ENCODE results near the gene WDR83. TPM values are rescaled to one million over a fixed set of nuclear protein-coding genes. Genes with fewer than 3 reads are reported as not detected.
"Not testable (repeated sequence)": the region's sequence is repeated elsewhere in the genome, so short reads cannot be mapped to it uniquely, and the experiment has no call there.

The WDR83 gene
- total and polyA plus RNA-seq, 4 donors: 7.1 to 20.9 (median 10.6) TPM

- DNase-seq (no peak), ATAC-seq (ENCODE audit: low FRiP score) (no peak)
- H3K4me1 ChIP-seq (ENCODE audit: control insufficient read depth in 1 of 2, insufficient read depth in 2 of 2, low read length in 2 of 2): no peaks in the 10 kb centered on the region
- WGBS, 2 donors: 39 to 40% methylated on average over 26 of the region's 26 CpGs
- intact Hi-C loops (cut with DNase I): loop anchor here (10.0 kb wide), 1 partner anchor 174 kb away; no protein-coding TSS in a partner anchor
- peak overlapping the region in 1 of 2 donors; percentile 87 for H3K27ac ChIP-seq (ENCODE audit: low read depth in 1 of 2, low read length in 2 of 2)
- peak overlapping the region; percentile 32 to 39 for H3K4me3 ChIP-seq (ENCODE audit: low read length in 2 of 2)
- H3K27me3 ChIP-seq (ENCODE audit: control insufficient read depth in 1 of 2, insufficient read depth in 2 of 2, low read length in 1 of 2): no peaks in the 10 kb centered on the region
- H3K9me3 ChIP-seq (ENCODE audit: control insufficient read depth, low read length): no peaks in the 10 kb centered on the region
- H3K36me3 ChIP-seq (ENCODE audit: control insufficient read depth in 1 of 2, insufficient read depth in 2 of 2, low read length in 1 of 2): no peaks in the 10 kb centered on the region
These were observed 3.7 kb downstream of the WDR83 start for GRCh38 chr19:12670159-12670928.

GRCh38 chr19:12672744-12673143 is 6.1 kb downstream of the WDR83 start:
- ATAC-seq (ENCODE audit: low FRiP score) (no peak), DNase-seq (no peak)
- Histone ChIP-seq H3K9me3 (ENCODE audit: control insufficient read depth, low read length) (no peaks in the 10 kb centered on the region), H3K4me1 (ENCODE audit: control insufficient read depth in 1 of 2, insufficient read depth in 2 of 2, low read length in 2 of 2) (no peaks in the 10 kb centered on the region), H3K27ac (ENCODE audit: low read depth in 1 of 2, low read length in 2 of 2) (no peak overlapping the region), H3K36me3 (ENCODE audit: control insufficient read depth in 1 of 2, insufficient read depth in 2 of 2, low read length in 1 of 2) (no peaks in the 10 kb centered on the region), H3K27me3 (ENCODE audit: control insufficient read depth in 1 of 2, insufficient read depth in 2 of 2, low read length in 1 of 2) (no peaks in the 10 kb centered on the region), H3K4me3 (ENCODE audit: low read length in 2 of 2) (no peak overlapping the region)
- intact Hi-C loops (cut with DNase I): loop anchor here (10.0 kb wide), 1 partner anchor 172 kb away; no protein-coding TSS in a partner anchor
- WGBS, 2 donors: 86% methylated on average over 10 of the region's 10 CpGs

GRCh38 chr19:12675399-12675798 is 8.8 kb downstream of the WDR83 start:
- no peaks in the 10 kb centered on the region for H3K36me3 ChIP-seq (ENCODE audit: control insufficient read depth in 1 of 2, insufficient read depth in 2 of 2, low read length in 1 of 2)
- no peaks in the 10 kb centered on the region for H3K9me3 ChIP-seq (ENCODE audit: control insufficient read depth, low read length)
- 87 to 91% methylated on average over 10 of the region's 10 CpGs for whole genome bisulfite sequencing, 2 donors

GRCh38 chr19:12675940-12676339 is 9.3 kb downstream of the WDR83 start:
- Histone ChIP-seq H3K36me3 (ENCODE audit: control insufficient read depth in 1 of 2, insufficient read depth in 2 of 2, low read length in 1 of 2) (no peaks in the 10 kb centered on the region), H3K4me3 (ENCODE audit: low read length in 2 of 2) (no peak overlapping the region), H3K9me3 (ENCODE audit: control insufficient read depth, low read length) (no peaks in the 10 kb centered on the region), H3K27ac (ENCODE audit: low read depth in 1 of 2, low read length in 2 of 2) (no peak overlapping the region), H3K27me3 (ENCODE audit: control insufficient read depth in 1 of 2, insufficient read depth in 2 of 2, low read length in 1 of 2) (no peaks in the 10 kb centered on the region), H3K4me1 (ENCODE audit: control insufficient read depth in 1 of 2, insufficient read depth in 2 of 2, low read length in 2 of 2) (no peaks in the 10 kb centered on the region)
- DNase-seq (no peak), ATAC-seq (ENCODE audit: low FRiP score) (no peak)
- 85 to 90% methylated on average over 15 of the region's 15 CpGs for WGBS, 2 donors
- intact Hi-C loops (cut with DNase I): loop anchor here (5.0 to 10.0 kb wide), 2 partner anchors 114 to 169 kb away; no protein-coding TSS in a partner anchor

More at GRCh38 chr19:12675399-12675798, 8.8 kb downstream of the WDR83 start:
- intact Hi-C loops (cut with DNase I): loop anchor here (5.0 to 10.0 kb wide), 2 partner anchors 113 to 169 kb away; no protein-coding TSS in a partner anchor
- Histone ChIP-seq H3K4me1 (ENCODE audit: control insufficient read depth in 1 of 2, insufficient read depth in 2 of 2, low read length in 2 of 2) (no peaks in the 10 kb centered on the region), H3K4me3 (ENCODE audit: low read length in 2 of 2) (no peak overlapping the region), H3K27ac (ENCODE audit: low read depth in 1 of 2, low read length in 2 of 2) (no peak overlapping the region), H3K27me3 (ENCODE audit: control insufficient read depth in 1 of 2, insufficient read depth in 2 of 2, low read length in 1 of 2) (no peaks in the 10 kb centered on the region)
- DNase-seq: no peak
- ATAC-seq (ENCODE audit: low FRiP score): no peak

- intact Hi-C loops (cut with DNase I): loop anchor here (5.0 to 10.0 kb wide), 2 partner anchors 114 to 168 kb away; no protein-coding TSS in a partner anchor
- H3K4me3 ChIP-seq (ENCODE audit: low read length in 2 of 2): no peak overlapping the region
- DNase-seq (peak; percentile 89 to 94), ATAC-seq (ENCODE audit: low FRiP score) (peak; percentile 81)
- H3K27me3 ChIP-seq (ENCODE audit: control insufficient read depth in 1 of 2, insufficient read depth in 2 of 2, low read length in 1 of 2): no peaks in the 10 kb centered on the region
- no peaks in the 10 kb centered on the region for H3K36me3 ChIP-seq (ENCODE audit: control insufficient read depth in 1 of 2, insufficient read depth in 2 of 2, low read length in 1 of 2)
- no peak overlapping the region for H3K27ac ChIP-seq (ENCODE audit: low read depth in 1 of 2, low read length in 2 of 2)
- WGBS, 2 donors: 15 to 19% methylated on average over 4 of the region's 4 CpGs
- no peaks in the 10 kb centered on the region for H3K9me3 ChIP-seq (ENCODE audit: control insufficient read depth, low read length)
- no peaks in the 10 kb centered on the region for H3K4me1 ChIP-seq (ENCODE audit: control insufficient read depth in 1 of 2, insufficient read depth in 2 of 2, low read length in 2 of 2)
These were observed 9.8 kb downstream of the WDR83 start for GRCh38 chr19:12676384-12676792.

GRCh38 chr19:12676928-12677327 is 10.3 kb downstream of the WDR83 start:
- Histone ChIP-seq H3K9me3 (ENCODE audit: control insufficient read depth, low read length) (no peaks in the 10 kb centered on the region), H3K36me3 (ENCODE audit: control insufficient read depth in 1 of 2, insufficient read depth in 2 of 2, low read length in 1 of 2) (no peaks in the 10 kb centered on the region), H3K27me3 (ENCODE audit: control insufficient read depth in 1 of 2, insufficient read depth in 2 of 2, low read length in 1 of 2) (no peaks in the 10 kb centered on the region), H3K4me3 (ENCODE audit: low read length in 2 of 2) (no peak overlapping the region), H3K4me1 (ENCODE audit: control insufficient read depth in 1 of 2, insufficient read depth in 2 of 2, low read length in 2 of 2) (no peaks in the 10 kb centered on the region), H3K27ac (ENCODE audit: low read depth in 1 of 2, low read length in 2 of 2) (no peak overlapping the region)
- no peak for ATAC-seq (ENCODE audit: low FRiP score)
- intact Hi-C loops (cut with DNase I): loop anchor here (5.0 to 10.0 kb wide), 2 partner anchors 115 to 168 kb away; no protein-coding TSS in a partner anchor
- WGBS, 2 donors: 86% methylated on average over 12 of the region's 12 CpGs
- no peak for DNase-seq

GRCh38 chr19:12678039-12678438 is 11.4 kb downstream of the WDR83 start:
- not testable (repeated sequence) for H3K36me3 ChIP-seq (ENCODE audit: control insufficient read depth in 1 of 2, insufficient read depth in 2 of 2, low read length in 1 of 2); DNase-seq; ATAC-seq (ENCODE audit: low FRiP score); H3K27me3 ChIP-seq (ENCODE audit: control insufficient read depth in 1 of 2, insufficient read depth in 2 of 2, low read length in 1 of 2); H3K4me3 ChIP-seq (ENCODE audit: low read length in 2 of 2); H3K9me3 ChIP-seq (ENCODE audit: control insufficient read depth, low read length); H3K4me1 ChIP-seq (ENCODE audit: control insufficient read depth in 1 of 2, insufficient read depth in 2 of 2, low read length in 2 of 2); H3K27ac ChIP-seq (ENCODE audit: low read depth in 1 of 2, low read length in 2 of 2)
- intact Hi-C loops (cut with DNase I): loop anchor here (5.0 to 10.0 kb wide), 2 partner anchors 116 to 167 kb away; no protein-coding TSS in a partner anchor
- 86 to 90% methylated on average over 5 of the region's 5 CpGs for WGBS, 2 donors

GRCh38 chr19:12680034-12680433 is 13.4 kb downstream of the WDR83 start:
- 92 to 93% methylated on average over 9 of the region's 9 CpGs for WGBS, 2 donors
- no peaks in the 10 kb centered on the region for H3K9me3 ChIP-seq (ENCODE audit: control insufficient read depth, low read length)
- H3K36me3 ChIP-seq (ENCODE audit: control insufficient read depth in 1 of 2, insufficient read depth in 2 of 2, low read length in 1 of 2): no peaks in the 10 kb centered on the region
- no peaks in the 10 kb centered on the region for H3K4me1 ChIP-seq (ENCODE audit: control insufficient read depth in 1 of 2, insufficient read depth in 2 of 2, low read length in 2 of 2)
- no peaks in the 10 kb centered on the region for H3K27me3 ChIP-seq (ENCODE audit: control insufficient read depth in 1 of 2, insufficient read depth in 2 of 2, low read length in 1 of 2)
- no peak overlapping the region for H3K27ac ChIP-seq (ENCODE audit: low read depth in 1 of 2, low read length in 2 of 2)
- no peak for ATAC-seq (ENCODE audit: low FRiP score)
- intact Hi-C loops (cut with DNase I): loop anchor here (2.0 to 5.0 kb wide), 2 partner anchors 43 to 127 kb away; partner anchors contain the start of genes RNASEH2A (in 1 of the 2) and TNPO2 (in 1 of the 2)
- no peak overlapping the region for H3K4me3 ChIP-seq (ENCODE audit: low read length in 2 of 2)
- DNase-seq: no peak
